Parathyroid adenoma (tissue), 2 donors: ENCODE results near the gene NSD1.

Experiments used
- H2AFZ ChIP-seq: fragments of 300-600 bp; sonication (generic); one replicate; pipeline ENCODE4 v1.7.0; 2017; ENCODE audit warnings: antibody characterized with exemption, mild to moderate bottlenecking
- H3K27ac ChIP-seq: fragments of 300-600 bp; sonication (generic); one replicate; pipeline ENCODE4 v1.7.0; 2017
- H3K27me3 ChIP-seq: fragments of 300-600 bp; sonication (generic); one replicate; pipeline ENCODE4 v1.7.0; 2017; ENCODE audit warnings: low read length; ENCODE audit not compliant: control insufficient read depth, insufficient read depth
- H3K36me3 ChIP-seq: fragments of 300-600 bp; sonication (generic); one replicate; pipeline ENCODE4 v1.7.0; 2017; ENCODE audit warnings: low read length; ENCODE audit not compliant: control insufficient read depth, insufficient read depth
- H3K4me1 ChIP-seq: fragments of 300-600 bp; sonication (generic); one replicate; pipeline ENCODE4 v1.7.0; 2017; ENCODE audit warnings: control low read depth
- H3K4me2 ChIP-seq: fragments of 300-600 bp; sonication (generic); one replicate; pipeline ENCODE4 v1.7.0; 2017; ENCODE audit warnings: low read length
- H3K4me3 ChIP-seq: fragments of 300-600 bp; sonication (generic); one replicate; pipeline ENCODE4 v1.7.0; 2017; ENCODE audit warnings: low read depth, low read length
- H3K79me2 ChIP-seq: fragments of 300-600 bp; sonication (generic); one replicate; pipeline ENCODE4 v1.7.0; 2017; ENCODE audit warnings: control low read depth
- H3K9ac ChIP-seq: fragments of 300-600 bp; sonication (generic); one replicate; pipeline ENCODE4 v1.7.0; 2017; ENCODE audit warnings: mild to moderate bottlenecking
- H3K9me3 ChIP-seq: fragments of 300-600 bp; sonication (generic); one replicate; pipeline ENCODE4 v1.7.0; 2017; ENCODE audit warnings: low read length; ENCODE audit not compliant: control insufficient read depth
- CTCF ChIP-seq: fragments of 300-600 bp; sonication (generic); IDR thresholded peaks from one replicate; pipeline ENCODE4 v1.7.0; 2017; ENCODE audit warnings: antibody characterized with exemption, mild to moderate bottlenecking
- donor health status: primary hyperparathyroidism.

Gene NSD1

GRCh38 chr5:177111720-177112394, 21.7 kb upstream of the NSD1 start:
- no peak overlapping the region for H2AFZ ChIP-seq
- no peak overlapping the region for H3K27ac ChIP-seq
- no peak overlapping the region for H3K4me3 ChIP-seq
- no peaks in the 10 kb centered on the region for H3K27me3 ChIP-seq
- peaks cover 14% of the 10 kb centered on the region for H3K4me1 ChIP-seq
- H3K36me3 ChIP-seq: no peaks in the 10 kb centered on the region
- no peak overlapping the region for H3K4me2 ChIP-seq
- no peak overlapping the region for H3K9ac ChIP-seq
- peak; percentile 95 for TF ChIP-seq CTCF
- H3K9me3 ChIP-seq: no peaks in the 10 kb centered on the region
- peaks cover 4% of the 10 kb centered on the region for H3K79me2 ChIP-seq

GRCh38 chr5:177112589-177113220, 20.9 kb upstream of the NSD1 start:
- Histone ChIP-seq H3K9me3 (no peaks in the 10 kb centered on the region), H3K36me3 (no peaks in the 10 kb centered on the region), H3K4me2 (no peak overlapping the region), H3K4me3 (no peak overlapping the region), H3K27ac (no peak overlapping the region), H3K79me2 (peaks cover 4% of the 10 kb centered on the region), H2AFZ (no peak overlapping the region), H3K27me3 (no peaks in the 10 kb centered on the region), H3K9ac (no peak overlapping the region), H3K4me1 (peaks cover 14% of the 10 kb centered on the region)
- no peak for TF ChIP-seq CTCF

- H3K4me3 ChIP-seq: no peak overlapping the region
These were observed 19.8 kb upstream of the NSD1 start for GRCh38 chr5:177113566-177114424.

GRCh38 chr5:177116631-177117373, 16.8 kb upstream of the NSD1 start:
- H3K4me3 ChIP-seq: no peak overlapping the region
- H3K9me3 ChIP-seq: no peaks in the 10 kb centered on the region
- TF ChIP-seq CTCF: no peak
- H3K79me2 ChIP-seq: peaks cover 4% of the 10 kb centered on the region
- no peaks in the 10 kb centered on the region for H3K27me3 ChIP-seq
- H2AFZ ChIP-seq: peak overlapping the region; percentile 91
- peak overlapping the region; percentile 50 for H3K4me2 ChIP-seq
- peaks cover 6% of the 10 kb centered on the region for H3K4me1 ChIP-seq
- H3K36me3 ChIP-seq: no peaks in the 10 kb centered on the region
- no peak overlapping the region for H3K9ac ChIP-seq
- H3K27ac ChIP-seq: peak overlapping the region; percentile 22

More at GRCh38 chr5:177113566-177114424, 19.8 kb upstream of the NSD1 start:
- Histone ChIP-seq H2AFZ (peak overlapping the region; percentile 63), H3K27me3 (no peaks in the 10 kb centered on the region), H3K4me2 (no peak overlapping the region), H3K36me3 (no peaks in the 10 kb centered on the region), H3K9ac (no peak overlapping the region), H3K4me1 (peaks cover 14% of the 10 kb centered on the region), H3K9me3 (no peaks in the 10 kb centered on the region), H3K79me2 (peaks cover 4% of the 10 kb centered on the region), H3K27ac (peak overlapping the region; percentile 36)
- TF ChIP-seq CTCF: peak; percentile 99
